Hepatocyte (in vitro differentiated cells): ENCODE data around the gene C10orf143. TPM values are rescaled to one million over a fixed set of nuclear protein-coding genes. Genes with fewer than 3 reads are reported as not detected.

ENCODE experiments used
- DNase-seq: peaks from one replicate; pipeline ENCODE4 v3.0.0-alpha.2; 2016; ENCODE audit warnings: low spot score
- H2AFZ ChIP-seq: fragments of 200-600 bp; sonication (generic); 2 replicates; pipeline ENCODE4 v1.6.0; 2016; ENCODE audit warnings: antibody characterized with exemption, mild to moderate bottlenecking
- H3K27ac ChIP-seq: fragments of 200-600 bp; sonication (generic); 2 replicates; pipeline ENCODE4 v1.5.1; 2016; ENCODE audit warnings: mild to moderate bottlenecking
- H3K27me3 ChIP-seq: fragments of 200-600 bp; sonication (generic); 2 replicates; pipeline ENCODE4 v1.6.1; 2016
- H3K36me3 ChIP-seq: fragments of 200-600 bp; sonication (generic); replicated peaks from 2 replicates; pipeline ENCODE4 v1.5.1; 2016; ENCODE audit warnings: low read depth; ENCODE audit not compliant: insufficient read depth
- H3K4me1 ChIP-seq: fragments of 200-600 bp; sonication (generic); 2 replicates; pipeline ENCODE4 v1.5.1; 2016; ENCODE audit warnings: mild to moderate bottlenecking, moderate library complexity; ENCODE audit not compliant: insufficient read depth
- H3K4me2 ChIP-seq: fragments of 200-600 bp; sonication (generic); 2 replicates; pipeline ENCODE4 v1.6.0; 2016
- H3K4me3 ChIP-seq: fragments of 200-600 bp; sonication (generic); 2 replicates; pipeline ENCODE4 v1.5.1; 2016; ENCODE audit warnings: mild to moderate bottlenecking
- H3K79me2 ChIP-seq: fragments of 200-600 bp; sonication (generic); 2 replicates; pipeline ENCODE4 v1.6.0; 2017; ENCODE audit warnings: mild to moderate bottlenecking
- H3K9me2 ChIP-seq: fragments of 200-600 bp; sonication (generic); replicated peaks from 2 replicates; pipeline ENCODE4 v1.6.0; 2017; ENCODE audit warnings: mild to moderate bottlenecking; ENCODE audit not compliant: insufficient read depth
- H3K9me3 ChIP-seq: fragments of 200-600 bp; sonication (generic); 2 replicates; pipeline ENCODE4 v1.5.1; 2016; ENCODE audit warnings: low read depth, mild to moderate bottlenecking
- H4K20me1 ChIP-seq: fragments of 200-600 bp; sonication (generic); 2 replicates; pipeline ENCODE4 v1.6.0; 2016; ENCODE audit warnings: mild to moderate bottlenecking; ENCODE audit not compliant: insufficient read depth, poor library complexity, severe bottlenecking
- EZH2 ChIP-seq: fragments of 200-600 bp; sonication (generic); IDR thresholded peaks from 2 replicates; pipeline ENCODE4 v1.6.1; 2016; ENCODE audit warnings: antibody characterized with exemption, mild to moderate bottlenecking, borderline replicate concordance
- EZH2phosphoT487 ChIP-seq: fragments of 200-600 bp; sonication (generic); IDR thresholded peaks from one replicate; pipeline ENCODE4 v1.6.1; 2018; ENCODE audit warnings: antibody characterized with exemption, mild to moderate bottlenecking, low read depth, moderate library complexity; ENCODE audit not compliant: unreplicated experiment, severe bottlenecking
- WGBS: methylation state at CpG from one replicate; pipeline ENCODE4 v1.1.6; 2016; ENCODE audit warnings: low lambda C conversion rate; ENCODE audit errors: missing lambda C conversion rate; 5-methylcytosine and 5-hydroxymethylcytosine counted together
- polyA plus RNA-seq: library from polyadenylated mRNA; unstranded; fragments of >200 nt; fragmentation: Nextera tagmentation; extraction: Ambion mirVana; gene quantifications from 2 replicates; pipeline ENCODE4 v1.2.1, GENCODE V29; 2016
- total RNA-seq: library from RNA; depleted of rRNA; stranded (reverse); fragments of >200 nt; gene quantifications from 2 replicates; pipeline ENCODE4 v1.2.3, GENCODE V29; 2014
- TF ChIP-seq, protein P1 (sequence below): fragments of 200-600 bp; sonication (generic); IDR thresholded peaks from 2 replicates; pipeline ENCODE4 v1.5.1; 2016; ENCODE audit warnings: antibody characterized with exemption, mild to moderate bottlenecking; ENCODE audit not compliant: poor library complexity

C10orf143 gene
- total and polyA plus RNA-seq, 2 experiments from 2014 or later: 0.50 to 3.0 TPM

- TF ChIP-seq, protein P1, sequence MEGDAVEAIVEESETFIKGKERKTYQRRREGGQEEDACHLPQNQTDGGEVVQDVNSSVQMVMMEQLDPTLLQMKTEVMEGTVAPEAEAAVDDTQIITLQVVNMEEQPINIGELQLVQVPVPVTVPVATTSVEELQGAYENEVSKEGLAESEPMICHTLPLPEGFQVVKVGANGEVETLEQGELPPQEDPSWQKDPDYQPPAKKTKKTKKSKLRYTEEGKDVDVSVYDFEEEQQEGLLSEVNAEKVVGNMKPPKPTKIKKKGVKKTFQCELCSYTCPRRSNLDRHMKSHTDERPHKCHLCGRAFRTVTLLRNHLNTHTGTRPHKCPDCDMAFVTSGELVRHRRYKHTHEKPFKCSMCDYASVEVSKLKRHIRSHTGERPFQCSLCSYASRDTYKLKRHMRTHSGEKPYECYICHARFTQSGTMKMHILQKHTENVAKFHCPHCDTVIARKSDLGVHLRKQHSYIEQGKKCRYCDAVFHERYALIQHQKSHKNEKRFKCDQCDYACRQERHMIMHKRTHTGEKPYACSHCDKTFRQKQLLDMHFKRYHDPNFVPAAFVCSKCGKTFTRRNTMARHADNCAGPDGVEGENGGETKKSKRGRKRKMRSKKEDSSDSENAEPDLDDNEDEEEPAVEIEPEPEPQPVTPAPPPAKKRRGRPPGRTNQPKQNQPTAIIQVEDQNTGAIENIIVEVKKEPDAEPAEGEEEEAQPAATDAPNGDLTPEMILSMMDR: no peak
- TF ChIP-seq EZH2phosphoT487: no peak
- no peak for TF ChIP-seq EZH2
- Histone ChIP-seq H4K20me1 (no peaks in the 10 kb centered on the region), H3K4me1 (no peaks in the 10 kb centered on the region), H3K4me2 (no peak overlapping the region), H3K36me3 (no peaks in the 10 kb centered on the region), H3K27me3 (no peaks in the 10 kb centered on the region), H3K4me3 (no peak overlapping the region), H2AFZ (no peak overlapping the region), H3K27ac (no peak overlapping the region), H3K79me2 (no peaks in the 10 kb centered on the region), H3K9me2 (no peaks in the 10 kb centered on the region), H3K9me3 (no peaks in the 10 kb centered on the region)
- no peak for DNase-seq
- 92% methylated on average over 19 of the region's 19 CpGs for WGBS
Measured at GRCh38 chr10:130016993-130017630, 93.5 kb downstream of the C10orf143 start.

GRCh38 chr10:130016095-130016494 lies 94.5 kb downstream of the C10orf143 start:
- Histone ChIP-seq H4K20me1 (no peaks in the 10 kb centered on the region), H3K4me1 (no peaks in the 10 kb centered on the region), H3K9me3 (no peaks in the 10 kb centered on the region), H3K27ac (no peak overlapping the region), H3K27me3 (no peaks in the 10 kb centered on the region), H3K79me2 (no peaks in the 10 kb centered on the region), H3K36me3 (no peaks in the 10 kb centered on the region), H2AFZ (no peak overlapping the region), H3K4me2 (no peak overlapping the region), H3K4me3 (no peak overlapping the region), H3K9me2 (no peaks in the 10 kb centered on the region)
- TF ChIP-seq EZH2 (no peak), EZH2phosphoT487 (no peak)
- TF ChIP-seq, protein P1: no peak
- DNase-seq: no peak
- WGBS: 98% methylated on average over 3 of the region's 3 CpGs

GRCh38 chr10:130015075-130015695 lies 95.4 kb downstream of the C10orf143 start:
- no peaks in the 10 kb centered on the region for H3K27me3 ChIP-seq
- H2AFZ ChIP-seq: no peak overlapping the region
- no peaks in the 10 kb centered on the region for H4K20me1 ChIP-seq
- WGBS: 91% methylated on average over 21 of the region's 22 CpGs
- H3K79me2 ChIP-seq: no peaks in the 10 kb centered on the region
- TF ChIP-seq EZH2: no peak
- no peak for TF ChIP-seq EZH2phosphoT487
- TF ChIP-seq, protein P1: no peak
- no peaks in the 10 kb centered on the region for H3K9me2 ChIP-seq
- no peak overlapping the region for H3K4me2 ChIP-seq
- no peaks in the 10 kb centered on the region for H3K4me1 ChIP-seq
- H3K9me3 ChIP-seq: no peaks in the 10 kb centered on the region
- no peak overlapping the region for H3K4me3 ChIP-seq
- H3K36me3 ChIP-seq: no peaks in the 10 kb centered on the region
- H3K27ac ChIP-seq: no peak overlapping the region
- no peak for DNase-seq
